HCT116 (cell line): ENCODE measurements around the gene CALHM2. TPM values are rescaled to one million over a fixed set of nuclear protein-coding genes. Genes with fewer than 3 reads are reported as not detected.

Experiments
- ATAC-seq: fragments of 200-7000 bp; cut with Tn5 transposase; 2 replicates; pipeline ENCODE4 v1.9.1; 2020; ENCODE audit warnings: mild to moderate bottlenecking, moderate library complexity
- BruUV-seq: library from RNA; stranded (reverse); fragments of 400-500 nt; replicated peaks from 2 replicates; lab custom pipeline; 2021; lab: Mats Ljungman, UMichigan
- CTCF ChIA-PET: fragments of 300-600 bp; sonication (Branson Sonifier 250); formaldehyde crosslinking; loops from one replicate; lab custom pipeline; 2021; ENCODE audit warnings: antibody characterized with exemption; lab: Charles Lee
- POLR2A ChIA-PET: fragments of 300-600, 350-600 bp; sonication (Branson Sonifier 250); formaldehyde crosslinking; loops from one replicate; lab custom pipeline; 2021; ENCODE audit warnings: antibody characterized with exemption; lab: Charles Lee
- RAD21 ChIA-PET, 2 experiments: fragments of 300-600 bp; sonication (Branson Sonifier 250); formaldehyde crosslinking; loops; one replicate each; lab custom pipeline; 2023; ENCODE audit warnings: low total read pairs in 2 of 2; ENCODE audit not compliant: uncharacterized antibody in 2 of 2, unreplicated experiment in 2 of 2, low non-redundant PET in 1 of 2; lab: Charles Lee
- DNase-seq: peaks from one replicate; pipeline ENCODE4 v3.0.0-alpha.2; 2010; ENCODE audit warnings: low read depth, low spot score
- H2AFZ ChIP-seq: fragments of 200-600 bp; shearing (Covaris generic), sonication (generic); 2 replicates; pipeline ENCODE4 v1.6.1; 2017; ENCODE audit warnings: low read depth, mixed run types, mixed read lengths, antibody characterized with exemption, low read length; ENCODE audit not compliant: poor library complexity, severe bottlenecking
- H3K27ac ChIP-seq: 2 replicates; pipeline ENCODE4 v1.5.1; 2012; ENCODE audit warnings: low read depth, low read length
- H3K27me3 ChIP-seq: fragments of 200-600 bp; sonication (generic); 2 replicates; pipeline ENCODE4 v1.6.1; 2016; ENCODE audit warnings: mixed run types, low read length, mixed read lengths; ENCODE audit not compliant: insufficient read depth
- H3K36me3 ChIP-seq, 2 experiments: fragments of 200-500 bp in 1 of 2; fragments of 200-600 bp in 1 of 2; sonication (Bioruptor generic) in 1 of 2; sonication (generic) in 1 of 2; 2 replicates each; pipeline versions ENCODE4 v1.5.1 to v1.6.1; 2014 to 2016; ENCODE audit warnings: low read length in 2 of 2, inconsistent platforms in 1 of 2, mixed read lengths in 1 of 2, mixed run types in 1 of 2; ENCODE audit not compliant: insufficient read depth in 2 of 2, control insufficient read depth in 1 of 2
- H3K4me1 ChIP-seq, 2 experiments: fragments of 200-600 bp in 1 of 2; sonication (generic) in 1 of 2; 2 replicates each; pipeline versions ENCODE4 v1.5.1 to v1.6.1; 2012 to 2017; ENCODE audit warnings: low read length in 2 of 2, inconsistent platforms in 1 of 2, mild to moderate bottlenecking in 1 of 2, mixed read lengths in 1 of 2, mixed run types in 1 of 2, moderate library complexity in 1 of 2; ENCODE audit not compliant: insufficient read depth in 2 of 2, control insufficient read depth in 1 of 2
- H3K4me2 ChIP-seq: fragments of 200-600 bp; sonication (generic); 2 replicates; pipeline ENCODE4 v1.6.1; 2017; ENCODE audit warnings: mixed run types, low read length, mixed read lengths
- H3K4me3 ChIP-seq, 2 experiments: fragments of 200-600 bp in 1 of 2; sonication (generic) in 1 of 2; replicated peaks in 1 of 2; 2 replicates each; pipeline ENCODE4 v1.5.1; 2011 to 2016; ENCODE audit warnings: low read length in 2 of 2, control low read depth in 1 of 2, low read depth in 1 of 2, mild to moderate bottlenecking in 1 of 2, mixed read lengths in 1 of 2, mixed run types in 1 of 2
- H3K79me2 ChIP-seq: fragments of 200-600 bp; sonication (generic); 2 replicates; pipeline ENCODE4 v1.6.1; 2017; ENCODE audit warnings: mild to moderate bottlenecking, mixed run types, low read length, moderate library complexity, mixed read lengths; ENCODE audit not compliant: insufficient read depth
- H3K9ac ChIP-seq: fragments of 200-600 bp; sonication (generic); 2 replicates; pipeline ENCODE4 v1.6.1; 2016; ENCODE audit warnings: low read length, mixed read lengths
- H3K9me2 ChIP-seq: fragments of 200-600 bp; sonication (generic), shearing (Covaris generic); 2 replicates; pipeline ENCODE4 v1.6.1; 2017; ENCODE audit warnings: mixed run types, mild to moderate bottlenecking, moderate library complexity; ENCODE audit not compliant: insufficient read depth
- H3K9me3 ChIP-seq, 2 experiments: fragments of 200-500 bp in 1 of 2; fragments of 200-600 bp in 1 of 2; sonication (Bioruptor generic) in 1 of 2; sonication (generic) in 1 of 2; 2 replicates each; pipeline ENCODE4 v1.6.1; 2014 to 2017; ENCODE audit warnings: low read length in 2 of 2, mixed read lengths in 2 of 2, inconsistent platforms in 1 of 2, low read depth in 1 of 2, mild to moderate bottlenecking in 1 of 2, mixed run types in 1 of 2, moderate library complexity in 1 of 2; ENCODE audit not compliant: control insufficient read depth in 1 of 2, insufficient read depth in 1 of 2
- H4K20me1 ChIP-seq: fragments of 200-600 bp; sonication (generic), shearing (Covaris generic); 2 replicates; pipeline ENCODE4 v1.6.1; 2017; ENCODE audit warnings: mixed run types, mild to moderate bottlenecking, moderate library complexity; ENCODE audit not compliant: insufficient read depth
- CEBPB ChIP-seq: IDR thresholded peaks from 2 replicates; pipeline ENCODE4 v1.6.1; 2012; ENCODE audit warnings: low read depth
- EGR1 ChIP-seq: IDR thresholded peaks from 2 replicates; pipeline ENCODE4 v1.6.1; 2012; ENCODE audit warnings: low read depth
- POLR2A ChIP-seq: IDR thresholded peaks from 2 replicates; pipeline ENCODE4 v1.7.0; 2011; ENCODE audit warnings: borderline replicate concordance; ENCODE audit not compliant: insufficient read depth, insufficient read length; ENCODE audit errors: extremely low read depth
- POLR2AphosphoS5 ChIP-seq: IDR thresholded peaks from 2 replicates; pipeline ENCODE4 v1.6.1; 2011; ENCODE audit warnings: mild to moderate bottlenecking, low read depth, low read length, moderate library complexity
- RAD21 ChIP-seq: IDR thresholded peaks from 2 replicates; pipeline ENCODE4 v1.6.1; 2012; ENCODE audit warnings: low read depth, mild to moderate bottlenecking
- SIN3A ChIP-seq: IDR thresholded peaks from 2 replicates; pipeline ENCODE4 v1.6.1; 2012; ENCODE audit warnings: low read depth
- YY1 ChIP-seq: IDR thresholded peaks from 2 replicates; pipeline ENCODE4 v1.6.1; 2011; ENCODE audit warnings: low read length, low read depth, moderate library complexity, mild to moderate bottlenecking; ENCODE audit not compliant: insufficient replicate concordance; ENCODE audit errors: extremely low read depth
- ZFX ChIP-seq: fragments of 450-650 bp; IDR thresholded peaks from 2 replicates; pipeline ENCODE4 v1.6.1; 2017
- intact Hi-C: fragments of 100-400 bp; cut with micrococcal nuclease; formaldehyde crosslinking; loops from 2 replicates; pipeline ENCODE4 v1.10.0; 2022
- total RNA-seq: library from RNA; stranded (reverse); gene quantifications from one replicate; pipeline ENCODE4 v1.2.1, GENCODE V29; 2021; ENCODE audit not compliant: unreplicated experiment
- TF ChIP-seq, protein P1 (sequence below): IDR thresholded peaks from 2 replicates; pipeline ENCODE4 v1.6.1; 2012; ENCODE audit warnings: low read depth

CALHM2 gene
- total RNA-seq, 1 experiment from 2014 or later: 46.1 TPM

- ATAC-seq: no peak
- Histone ChIP-seq H3K27ac (no peak overlapping the region), H3K36me3 (no peaks in the 10 kb centered on the region), H3K79me2 (no peaks in the 10 kb centered on the region), H3K9ac (no peak overlapping the region), H3K4me2 (no peak overlapping the region), H4K20me1 (no peaks in the 10 kb centered on the region), H3K4me1 (peaks cover 3 to 18% of the 10 kb centered on the region in 2 experiments; a peak in 3 of 4 replicates), H2AFZ (no peak overlapping the region), H3K9me2 (no peaks in the 10 kb centered on the region), H3K9me3 (no peaks in the 10 kb centered on the region), H3K4me3 (no peak overlapping the region)
- intact Hi-C loops: no loop called here
- no peak for DNase-seq
- ChIA-PET CTCF (no interaction called here), POLR2A (no interaction called here)
- TF ChIP-seq ZFX: no peak
- TF ChIP-seq SIN3A: no peak
- no peak for TF ChIP-seq RAD21
- TF ChIP-seq YY1: no peak
- no peak for TF ChIP-seq CEBPB
- TF ChIP-seq, protein P1, sequence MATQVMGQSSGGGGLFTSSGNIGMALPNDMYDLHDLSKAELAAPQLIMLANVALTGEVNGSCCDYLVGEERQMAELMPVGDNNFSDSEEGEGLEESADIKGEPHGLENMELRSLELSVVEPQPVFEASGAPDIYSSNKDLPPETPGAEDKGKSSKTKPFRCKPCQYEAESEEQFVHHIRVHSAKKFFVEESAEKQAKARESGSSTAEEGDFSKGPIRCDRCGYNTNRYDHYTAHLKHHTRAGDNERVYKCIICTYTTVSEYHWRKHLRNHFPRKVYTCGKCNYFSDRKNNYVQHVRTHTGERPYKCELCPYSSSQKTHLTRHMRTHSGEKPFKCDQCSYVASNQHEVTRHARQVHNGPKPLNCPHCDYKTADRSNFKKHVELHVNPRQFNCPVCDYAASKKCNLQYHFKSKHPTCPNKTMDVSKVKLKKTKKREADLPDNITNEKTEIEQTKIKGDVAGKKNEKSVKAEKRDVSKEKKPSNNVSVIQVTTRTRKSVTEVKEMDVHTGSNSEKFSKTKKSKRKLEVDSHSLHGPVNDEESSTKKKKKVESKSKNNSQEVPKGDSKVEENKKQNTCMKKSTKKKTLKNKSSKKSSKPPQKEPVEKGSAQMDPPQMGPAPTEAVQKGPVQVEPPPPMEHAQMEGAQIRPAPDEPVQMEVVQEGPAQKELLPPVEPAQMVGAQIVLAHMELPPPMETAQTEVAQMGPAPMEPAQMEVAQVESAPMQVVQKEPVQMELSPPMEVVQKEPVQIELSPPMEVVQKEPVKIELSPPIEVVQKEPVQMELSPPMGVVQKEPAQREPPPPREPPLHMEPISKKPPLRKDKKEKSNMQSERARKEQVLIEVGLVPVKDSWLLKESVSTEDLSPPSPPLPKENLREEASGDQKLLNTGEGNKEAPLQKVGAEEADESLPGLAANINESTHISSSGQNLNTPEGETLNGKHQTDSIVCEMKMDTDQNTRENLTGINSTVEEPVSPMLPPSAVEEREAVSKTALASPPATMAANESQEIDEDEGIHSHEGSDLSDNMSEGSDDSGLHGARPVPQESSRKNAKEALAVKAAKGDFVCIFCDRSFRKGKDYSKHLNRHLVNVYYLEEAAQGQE: no peak
- TF ChIP-seq POLR2A: no peak
- TF ChIP-seq POLR2AphosphoS5: no peak
- no peak for TF ChIP-seq EGR1
- TF ChIP-seq, all 23 proteins: peak for 0
- RAD21 ChIA-PET: no interaction called here
- H3K27me3 ChIP-seq: no peaks in the 10 kb centered on the region
- BruUV-seq: no TSS peak
Measured at GRCh38 chr10:103457176-103457712, 5.1 kb upstream of the CALHM2 start.
